K562 (cell line): Measurements from ENCODE around the gene SIRT7.

ENCODE experiments used
- ATF2 ChIP-seq: sonication (generic); formaldehyde crosslinking; IDR thresholded peaks from 2 replicates; pipeline ENCODE4 v1.8.1; 2022; ENCODE audit warnings: missing genetic modification reagents
- CAMTA2 ChIP-seq: fragments of 250-450 bp; sonication (Bioruptor Pico); conservative IDR thresholded peaks from 2 replicates; pipeline ENCODE4 v1.5.1; 2022
- CBFB ChIP-seq: sonication (generic); formaldehyde crosslinking; IDR thresholded peaks from 2 replicates; pipeline ENCODE4 v1.4.0; 2020; ENCODE audit warnings: mild to moderate bottlenecking, missing genetic modification reagents
- CTCF ChIP-seq, 3 experiments: IDR thresholded peaks in 2 of 3; conservative IDR thresholded peaks in 1 of 3; 2 replicates each; pipeline ENCODE4 v1.5.1; 2011 to 2012; ENCODE audit warnings: low read length in 3 of 3, mild to moderate bottlenecking in 3 of 3, control low read depth in 2 of 3, improper control_type of control experiment in 1 of 3, inconsistent platforms in 1 of 3, low read depth in 1 of 3, mixed read lengths in 1 of 3, moderate library complexity in 1 of 3; ENCODE audit not compliant: insufficient read depth in 2 of 3
- EP300 ChIP-seq: IDR thresholded peaks from 2 replicates; pipeline ENCODE4 v1.6.1; 2012; ENCODE audit warnings: low read length, improper control_type of control experiment
- POLR2AphosphoS5 ChIP-seq: IDR thresholded peaks from 2 replicates; pipeline ENCODE4 v1.6.1; 2011; ENCODE audit warnings: mild to moderate bottlenecking, low read depth, low read length, moderate library complexity; ENCODE audit not compliant: control insufficient read depth, insufficient read depth
- RNF2 ChIP-seq: sonication (generic); IDR thresholded peaks from 2 replicates; pipeline ENCODE4 v1.6.1; 2016
- ZZZ3 ChIP-seq: fragments of 450-650 bp; IDR thresholded peaks from 2 replicates; pipeline ENCODE4 v1.6.1; 2016; ENCODE audit warnings: antibody characterized with exemption, mild to moderate bottlenecking, moderate library complexity

GRCh38 chr17:81898885-81899284 lies 19.1 kb downstream of the SIRT7 start:
- TF ChIP-seq POLR2AphosphoS5 (no peak), RNF2 (no peak), EP300 (no peak), ZZZ3 (no peak), CBFB (CRISPR knock-in tag) (no peak), ATF2 (CRISPR knock-in tag) (no peak), CAMTA2 (no peak), CTCF (IDR thresholded peaks at IDR 0.05 in 2 of 3, conservative IDR thresholded peaks at IDR 0.05 in 1 of 3; ENCODE audit: insufficient read depth in 2 of 3, low read depth in 1 of 3, low read length in 3 of 3) (no peak)
